Raji (cell line): ENCODE measurements around the gene KLHL13.

Source experiments
- POLR2A ChIP-seq: IDR thresholded peaks from 2 replicates; pipeline ENCODE4 v1.6.1; 2011; ENCODE audit warnings: low read depth, low read length, control low read depth; ENCODE audit not compliant: insufficient read depth

Gene KLHL13

GRCh38 chrX:118116713-118117550 lies at the start of gene KLHL13:
TSS of gene KLHL13 (minus strand) at chrX:118116810. CDS start at chrX:118028473, 88,337 bp downstream.
- no peak for TF ChIP-seq POLR2A

DNA sequence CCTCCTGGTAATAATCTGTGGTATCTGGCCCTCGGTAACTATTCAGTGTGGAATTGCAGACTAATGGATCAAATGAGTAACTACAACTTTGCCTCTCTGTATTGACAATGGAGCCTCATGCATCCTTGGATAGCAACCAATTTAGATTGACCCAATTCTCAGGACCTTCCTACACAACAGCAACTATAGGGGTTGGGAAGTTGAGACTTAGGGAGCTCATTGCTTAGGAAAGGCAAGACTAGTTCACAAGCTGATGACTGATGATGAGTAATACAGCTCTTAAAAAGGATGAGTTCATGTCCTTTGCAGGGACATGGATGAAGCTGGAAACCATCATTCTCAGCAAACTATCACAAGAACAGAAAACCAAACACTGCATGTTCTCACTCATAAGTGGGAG lies 47.5 kb upstream of the KLHL13 start:
- no peak for TF ChIP-seq POLR2A

DNA sequence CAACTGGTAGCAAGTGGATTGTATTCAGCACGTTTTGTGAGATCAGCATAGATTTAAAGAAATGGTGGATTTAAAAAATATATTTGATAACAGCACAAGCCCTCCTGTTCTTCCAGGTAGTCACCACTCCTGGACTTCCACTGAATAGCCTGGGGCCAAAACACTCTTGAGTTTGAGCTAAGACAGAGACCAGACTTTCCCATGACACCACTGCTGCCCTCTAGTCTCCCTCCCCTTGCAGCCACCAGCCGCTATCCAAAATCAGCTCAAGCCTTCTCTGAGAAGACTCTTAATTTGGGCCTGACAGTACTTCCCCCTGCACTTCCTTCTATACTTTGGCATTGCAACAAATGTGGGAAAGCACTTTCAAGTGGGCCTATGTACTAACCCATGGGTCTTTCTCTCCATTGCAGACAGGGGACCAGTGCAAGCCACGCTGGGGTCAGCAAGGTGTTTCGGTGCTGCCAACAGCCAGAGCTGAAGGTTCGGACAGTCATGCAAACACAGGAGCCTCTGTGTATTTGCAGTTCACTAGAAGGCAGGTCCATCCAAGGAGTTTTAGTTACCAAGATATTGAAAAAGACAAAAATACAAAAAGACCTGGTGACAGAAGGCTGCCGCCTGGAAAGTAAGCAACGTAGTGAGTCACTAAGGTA lies 40.5 kb upstream of the KLHL13 start:
- no peak for TF ChIP-seq POLR2A

DNA sequence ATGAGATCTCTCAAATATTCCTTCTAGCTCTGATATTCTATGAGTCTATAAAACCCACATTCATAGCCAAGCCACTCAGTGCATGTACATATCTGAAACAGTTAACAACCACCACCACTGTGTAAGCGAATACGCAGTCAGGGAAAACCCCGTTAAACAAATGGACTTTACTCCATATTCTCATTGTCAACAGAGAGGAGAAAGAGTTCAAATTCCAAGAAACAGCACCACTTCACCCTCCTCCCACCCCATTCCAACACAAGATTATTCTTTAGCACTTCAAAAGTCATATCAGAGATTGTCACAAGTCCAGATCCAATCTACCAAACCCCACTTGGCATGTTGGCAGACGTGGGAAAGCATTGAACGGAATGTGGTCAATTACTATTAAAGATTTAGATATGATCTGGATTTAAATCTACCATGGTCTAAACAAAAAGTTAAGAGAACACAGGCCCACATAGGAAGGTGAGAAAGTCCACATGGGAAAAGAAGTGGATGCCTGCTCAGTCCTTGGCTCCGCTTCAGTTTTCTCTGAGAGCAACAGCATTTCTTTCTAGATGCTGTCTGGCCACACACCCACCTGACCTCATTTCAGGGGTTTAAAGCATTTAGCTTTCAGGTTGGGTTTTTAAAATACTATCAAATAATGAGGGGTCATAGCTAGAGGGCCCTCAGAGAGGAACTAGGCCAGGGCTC lies 39.8 kb upstream of the KLHL13 start:
- TF ChIP-seq POLR2A: no peak

DNA sequence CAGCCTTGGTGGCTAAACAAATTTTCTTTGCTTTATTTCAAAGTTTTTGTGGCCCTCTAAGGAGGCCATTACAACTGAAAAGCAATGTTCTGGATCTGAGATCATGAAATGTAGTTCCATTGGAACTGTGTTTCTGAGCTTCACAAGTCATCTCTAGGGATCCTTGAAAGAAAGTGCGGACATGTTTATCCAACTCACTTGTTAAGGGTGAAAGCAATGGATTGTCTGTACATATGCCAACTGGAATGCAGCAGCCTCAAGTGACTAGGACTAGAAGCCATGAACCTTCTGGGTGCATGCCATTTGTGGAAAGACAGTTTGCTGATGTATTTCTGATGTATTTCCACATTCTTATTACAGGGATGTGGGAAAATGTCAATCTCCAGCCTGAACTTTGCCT lies 36.7 kb upstream of the KLHL13 start:
- no peak for TF ChIP-seq POLR2A

- TF ChIP-seq POLR2A: no peak
Measured at GRCh38 chrX:118152721-118153120, 36.1 kb upstream of the KLHL13 start.

GRCh38 chrX:118148737-118149136 lies 32.1 kb upstream of the KLHL13 start:
- TF ChIP-seq POLR2A: no peak

GRCh38 chrX:118143578-118143977 lies 27.0 kb upstream of the KLHL13 start:
- TF ChIP-seq POLR2A: no peak

- no peak for TF ChIP-seq POLR2A
Measured at GRCh38 chrX:118131336-118131735, 14.7 kb upstream of the KLHL13 start.

GRCh38 chrX:118129681-118130080 lies 13.1 kb upstream of the KLHL13 start:
- no peak for TF ChIP-seq POLR2A

DNA sequence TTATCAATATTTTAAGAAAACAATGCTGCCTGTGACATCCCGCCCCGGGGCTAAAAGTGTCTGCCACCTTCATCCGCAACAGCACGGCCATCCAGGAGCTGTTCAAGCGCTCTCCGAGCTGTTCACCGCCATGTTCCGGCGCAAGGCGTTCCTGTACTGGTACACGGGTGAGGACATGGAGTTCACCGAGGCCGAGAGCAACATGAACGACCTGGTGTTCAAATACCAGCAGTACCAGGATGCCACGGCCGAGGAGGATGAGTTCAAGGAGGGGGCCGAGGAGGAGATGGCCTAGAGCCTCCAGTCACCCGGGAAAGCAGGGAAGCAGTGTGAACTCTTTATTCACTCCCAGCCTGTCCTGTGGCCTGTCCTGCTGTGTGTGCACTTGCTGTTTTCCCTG lies 12.1 kb upstream of the KLHL13 start:
- TF ChIP-seq POLR2A: no peak

GRCh38 chrX:118126286-118126685 lies 9.7 kb upstream of the KLHL13 start:
- TF ChIP-seq POLR2A: no peak

DNA sequence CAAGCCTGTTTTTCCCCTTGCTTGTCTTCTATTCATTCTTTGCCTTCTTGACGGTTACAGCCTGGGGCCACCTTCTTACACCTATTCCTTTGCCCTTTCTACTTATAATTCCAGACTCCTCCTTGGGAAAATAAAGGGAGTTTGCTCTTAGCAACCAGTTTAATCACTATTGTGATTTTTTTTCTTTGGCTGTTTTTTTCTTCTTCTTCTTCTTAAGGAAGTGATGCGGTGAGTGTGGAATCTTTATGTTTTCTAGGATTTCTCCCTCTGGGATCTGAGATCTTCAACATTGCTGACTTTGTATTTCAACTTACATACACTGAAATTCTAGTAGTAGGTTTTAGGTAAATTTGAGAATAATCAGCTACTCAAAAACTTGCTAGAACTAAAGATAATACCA lies 1.1 kb upstream of the KLHL13 start:
- no peak for TF ChIP-seq POLR2A

- no peak for TF ChIP-seq POLR2A
Measured at GRCh38 chrX:118115953-118116712, 477 bp downstream of the KLHL13 start.

DNA sequence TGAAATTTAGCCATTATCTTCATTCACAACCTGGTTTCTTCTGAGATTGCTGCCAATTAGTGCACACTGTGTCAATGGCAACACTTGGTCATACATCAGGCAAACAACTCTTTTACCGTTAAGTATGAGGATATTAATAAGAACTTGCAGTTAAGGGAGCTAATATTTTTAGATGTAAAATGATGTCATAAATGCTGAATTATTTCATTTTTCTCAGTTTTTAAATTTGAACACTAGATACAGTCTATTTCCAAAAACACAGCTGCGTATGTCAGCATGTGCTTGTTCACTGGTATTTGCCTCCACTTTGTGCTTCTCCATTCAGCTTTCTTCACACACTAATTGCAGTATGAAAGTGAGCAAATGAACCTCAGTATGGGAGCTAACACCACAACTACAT lies 1.6 kb downstream of the KLHL13 start:
- no peak for TF ChIP-seq POLR2A
